Mucosa of gallbladder (tissue), 1 donor: ENCODE data around the gene PSMA1. TPM values are rescaled to one million over a fixed set of nuclear protein-coding genes. Genes with fewer than 3 reads are reported as not detected.
"Not testable (repeated sequence)": the region's sequence is repeated elsewhere in the genome, so short reads cannot be mapped to it uniquely, and the experiment has no call there.

Experiments
- DNase-seq: peaks from one replicate; pipeline ENCODE4 v3.0.0-alpha.2; 2020; ENCODE audit warnings: low spot score
- total RNA-seq: library from RNA; stranded (reverse); gene quantifications from one replicate; pipeline ENCODE4 v1.2.1, GENCODE V29; 2021
- donor health status: DM: no; HTN: no; CAD: no.

Gene PSMA1
- 106 TPM for total RNA-seq

DNA sequence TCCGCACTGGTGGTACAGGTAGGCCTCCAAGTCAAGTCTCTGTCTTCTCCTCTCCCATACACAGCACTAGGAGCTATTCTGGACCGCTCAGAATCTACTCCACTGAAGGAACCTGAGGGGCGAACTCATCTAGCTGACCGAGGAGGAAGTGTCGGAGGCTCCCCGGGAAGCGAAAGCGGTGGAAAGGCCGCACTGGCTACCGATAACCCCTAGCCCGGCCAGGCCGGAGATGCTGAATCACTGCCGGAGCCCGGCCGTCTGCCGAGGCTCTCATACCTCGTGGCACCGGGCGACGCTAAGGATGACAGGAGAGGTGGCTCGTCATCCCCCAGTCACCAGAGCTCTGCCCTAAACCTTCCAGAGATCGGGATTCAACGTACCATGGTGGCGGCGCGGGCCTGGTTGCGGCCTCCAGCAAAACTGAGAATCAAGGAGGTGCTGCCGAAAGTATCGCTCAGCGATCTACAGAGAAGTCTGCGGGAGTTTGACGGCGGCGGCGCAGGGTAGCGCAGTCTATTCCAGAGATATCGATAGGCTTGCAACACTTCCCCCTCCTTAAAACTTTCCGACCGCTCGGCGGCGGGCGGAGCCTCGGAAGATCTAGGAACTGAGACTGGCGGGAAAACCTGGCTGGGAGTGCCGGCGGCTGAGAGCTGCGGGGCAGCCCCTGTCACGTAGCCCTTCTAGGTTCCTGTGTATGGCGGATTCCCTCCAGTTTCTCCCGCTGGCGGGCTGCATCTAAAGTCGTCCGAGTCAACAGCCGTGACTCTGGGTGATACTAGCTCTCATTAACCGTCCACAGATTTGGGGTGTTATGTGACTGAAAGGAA lies at the start of gene PSMA1:
TSS of gene PSMA1 (minus strand) at position 470 of the 830 bp plus-strand sequence. CDS start at position 383, 87 bp downstream.
- DNase-seq = peak; percentile 95

DNA sequence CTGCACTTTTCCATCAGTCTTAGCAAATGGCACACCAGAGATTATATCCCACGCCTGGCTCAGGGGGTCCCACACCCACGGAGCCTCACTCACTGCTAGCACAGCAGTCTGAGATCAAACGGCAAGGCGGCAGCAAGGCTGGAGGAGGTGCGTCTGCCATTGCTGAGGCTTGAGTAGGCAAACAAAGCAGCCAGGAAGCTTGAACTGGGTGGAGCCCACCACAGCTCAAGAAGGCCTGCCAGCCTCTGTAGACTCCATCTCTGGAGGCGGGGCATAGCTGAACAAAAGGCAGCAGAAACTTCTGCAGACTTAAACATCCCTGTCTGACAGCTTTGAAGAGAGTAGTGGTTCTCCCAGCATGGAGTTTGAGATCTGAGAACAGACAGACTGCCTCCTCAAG lies 49.3 kb upstream of the PSMA1 start:
- DNase-seq = not testable (repeated sequence)

DNA sequence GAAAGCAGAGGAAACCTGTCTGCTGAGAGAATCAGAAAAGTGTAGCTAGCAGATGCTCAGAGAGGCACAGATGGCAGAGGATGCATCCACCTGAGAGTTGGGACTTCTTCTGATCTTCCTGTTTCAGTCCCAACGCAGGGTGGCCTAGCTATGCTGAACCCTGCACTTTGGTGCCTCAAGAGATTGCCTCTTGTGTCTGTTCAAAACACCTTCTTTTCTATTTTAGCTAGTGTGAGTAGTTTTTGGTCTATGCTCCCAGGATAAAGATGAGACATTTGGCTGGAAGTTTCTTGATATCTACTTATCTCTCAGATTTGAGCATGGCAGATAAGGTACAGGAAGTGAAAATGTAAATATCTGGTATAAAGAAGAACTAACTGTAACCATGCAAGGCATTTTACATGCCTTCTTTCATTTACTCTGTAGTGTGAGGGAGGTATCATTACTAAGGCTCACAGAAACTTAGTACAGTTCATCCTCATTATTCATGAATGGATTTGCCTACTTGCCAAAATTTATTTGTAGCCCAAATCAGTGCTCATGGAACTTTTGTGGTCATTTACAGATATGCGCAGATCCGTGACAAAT lies 47.0 kb upstream of the PSMA1 start:
- DNase-seq = no peak

DNA sequence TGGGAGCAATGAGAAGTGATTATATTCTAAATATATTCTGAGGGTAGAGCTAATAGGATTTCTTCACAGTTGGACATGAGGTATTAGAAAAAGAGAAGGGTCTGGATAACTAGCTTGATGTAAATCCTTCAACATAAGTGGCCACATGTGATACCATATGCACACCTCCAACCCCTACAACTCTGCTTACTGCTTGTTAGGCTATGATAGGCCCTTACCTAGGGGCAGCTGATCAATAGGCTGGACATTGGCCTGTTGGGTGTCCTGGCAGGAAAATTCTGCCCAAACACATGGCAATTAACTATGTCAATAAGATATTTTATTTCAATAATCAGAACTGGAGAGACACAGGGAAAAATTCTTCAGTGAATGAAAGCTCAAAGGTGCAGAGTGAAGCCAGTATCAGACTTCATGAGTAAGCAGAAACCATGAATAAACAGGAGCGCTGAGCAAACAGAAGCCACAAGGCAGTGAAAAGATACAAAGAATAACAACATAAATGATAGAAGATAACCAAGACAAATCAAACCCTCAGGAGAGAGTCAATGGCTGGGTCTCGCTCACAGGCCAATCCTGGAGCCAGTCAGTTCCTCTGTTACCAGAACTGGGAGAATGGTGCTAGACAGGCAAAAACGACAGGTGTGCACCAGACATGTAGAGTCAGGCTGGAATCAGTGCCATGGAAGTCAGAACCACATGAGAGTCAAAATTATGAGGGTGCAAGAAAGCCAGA lies 46.3 kb upstream of the PSMA1 start:
- no peak for DNase-seq

DNA sequence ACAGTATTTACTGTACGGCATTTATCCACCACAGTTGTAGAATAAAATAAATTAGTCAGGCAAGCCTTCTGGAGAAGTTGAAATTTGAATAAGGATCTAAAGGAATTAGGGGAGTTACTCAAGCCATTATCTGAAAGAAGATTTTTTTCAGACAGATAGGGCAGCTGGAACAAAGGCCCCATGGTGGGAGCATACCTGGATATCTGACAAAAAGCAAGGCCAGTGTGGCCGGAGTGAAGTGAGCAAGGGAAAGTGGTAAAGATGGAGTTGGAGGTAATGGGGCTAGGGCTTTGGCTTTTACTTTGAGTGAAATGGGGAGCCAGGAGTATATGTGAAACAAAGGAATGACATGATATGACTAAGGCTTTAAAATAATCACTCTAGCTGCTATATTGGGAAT lies 45.7 kb upstream of the PSMA1 start:
- DNase-seq = no peak

DNA sequence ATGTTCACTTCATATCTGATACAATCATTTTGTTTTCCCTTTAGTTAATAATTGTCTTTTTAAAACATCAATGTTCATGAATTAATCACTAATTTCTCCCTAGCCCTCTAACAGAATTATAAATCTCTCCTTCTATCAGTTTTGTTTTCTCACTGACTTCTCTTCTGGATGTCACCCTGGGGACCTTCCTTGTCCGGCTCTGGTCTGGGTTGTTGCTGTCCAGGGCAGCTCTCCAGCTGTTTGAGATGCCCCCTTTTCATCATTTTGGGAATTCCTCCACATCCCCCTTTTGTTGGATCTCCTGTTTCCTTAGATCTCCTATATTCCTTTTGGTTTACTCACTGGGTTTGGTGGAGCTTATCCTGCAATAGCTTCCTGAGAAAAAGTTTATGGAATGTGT lies 35.6 kb upstream of the PSMA1 start:
- DNase-seq = no peak

DNA sequence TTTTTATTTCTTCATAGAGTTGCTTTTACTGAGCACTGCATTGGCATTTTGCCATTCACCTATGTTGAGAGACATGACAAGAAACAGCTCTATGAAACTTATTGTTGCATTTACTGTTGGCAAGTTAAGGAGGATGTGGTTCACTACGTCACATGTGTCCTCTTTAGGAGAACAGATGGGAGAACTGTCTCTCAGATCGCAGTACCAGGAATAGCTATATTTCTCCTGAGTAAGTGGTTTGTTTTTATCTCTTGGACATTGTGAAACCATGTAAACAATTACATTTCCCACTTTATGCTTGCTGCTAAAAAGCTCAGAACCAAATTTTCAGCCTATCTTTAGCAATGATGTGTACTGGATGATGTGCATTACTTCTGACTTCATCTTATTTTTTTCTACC lies 34.8 kb upstream of the PSMA1 start:
- DNase-seq = peak; percentile 56

DNA sequence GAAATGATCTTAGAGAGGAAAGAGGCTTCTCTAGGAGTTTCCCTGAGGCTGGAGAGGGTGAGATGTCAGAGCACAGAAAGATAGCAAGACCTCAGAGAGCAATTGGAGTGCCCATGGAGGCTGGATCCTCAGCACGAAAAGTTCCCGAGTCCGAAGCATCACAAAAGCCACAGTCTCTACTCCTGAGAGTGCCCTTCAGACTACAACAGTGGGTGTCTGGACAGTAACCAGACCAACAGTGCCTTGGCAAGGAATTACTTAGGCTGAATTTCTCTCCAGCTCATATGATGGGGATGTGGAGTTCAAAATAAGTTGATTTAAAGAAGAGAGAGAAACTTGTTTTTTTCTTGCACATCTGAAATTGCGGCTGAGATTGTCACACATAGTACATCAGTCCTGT lies 31.9 kb upstream of the PSMA1 start:
- no peak for DNase-seq

DNA sequence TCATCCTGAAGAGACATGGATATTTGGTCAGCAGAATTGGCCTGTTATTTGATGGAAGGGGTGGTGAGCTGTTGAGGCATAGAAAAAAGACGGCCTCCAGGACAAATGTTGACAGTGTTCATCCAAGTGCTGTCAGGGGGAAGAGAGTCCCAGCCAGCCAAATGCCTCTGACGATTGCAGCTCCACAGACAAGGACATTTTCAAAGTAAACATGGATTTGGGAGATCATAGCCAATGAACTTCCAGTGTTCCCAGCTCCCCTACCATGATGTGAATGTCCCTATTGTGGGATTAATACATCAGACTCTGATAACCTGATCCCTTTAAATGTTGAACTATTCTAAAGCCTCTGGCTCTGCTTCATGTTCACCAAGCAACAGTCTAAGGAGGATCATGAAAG lies 31.2 kb upstream of the PSMA1 start:
- no peak for DNase-seq

DNA sequence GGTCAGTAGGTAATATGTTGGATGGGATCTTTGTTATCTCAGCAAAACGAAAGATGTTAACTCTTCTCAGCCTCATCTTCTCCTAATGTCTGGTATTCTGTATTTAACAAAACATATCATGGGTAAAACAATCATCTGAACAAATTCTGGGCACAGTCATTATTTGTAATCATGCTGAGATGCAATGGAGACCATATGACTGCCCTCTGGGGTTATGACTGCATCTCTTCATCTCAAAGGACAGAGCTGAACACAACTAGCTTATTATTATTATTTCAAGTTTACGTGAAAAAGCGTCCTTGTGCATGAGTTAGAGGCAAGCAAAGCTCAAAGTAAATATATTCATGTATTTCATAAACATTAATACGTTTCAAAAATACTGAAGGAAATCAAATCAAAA lies 29.7 kb upstream of the PSMA1 start:
- no peak for DNase-seq

DNA sequence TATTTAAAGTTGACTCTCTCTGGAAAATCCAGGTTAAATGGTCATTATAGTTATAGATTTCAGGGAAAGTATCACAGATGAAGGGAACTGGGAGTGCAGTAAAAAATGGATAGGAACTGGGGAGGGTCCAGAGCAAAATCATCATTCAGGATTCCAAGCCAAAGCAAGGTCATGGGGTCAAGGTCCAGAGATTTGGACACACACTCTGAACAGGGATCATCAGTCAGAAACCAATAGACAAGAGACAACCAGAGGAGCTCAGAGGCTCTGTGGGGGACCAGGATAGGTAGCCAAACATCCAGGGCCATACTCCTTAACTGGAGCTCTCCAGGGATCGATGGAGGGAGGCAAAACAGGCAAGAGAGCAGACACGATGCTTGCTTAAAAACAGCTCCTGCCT lies 27.3 kb upstream of the PSMA1 start:
- DNase-seq = no peak

DNA sequence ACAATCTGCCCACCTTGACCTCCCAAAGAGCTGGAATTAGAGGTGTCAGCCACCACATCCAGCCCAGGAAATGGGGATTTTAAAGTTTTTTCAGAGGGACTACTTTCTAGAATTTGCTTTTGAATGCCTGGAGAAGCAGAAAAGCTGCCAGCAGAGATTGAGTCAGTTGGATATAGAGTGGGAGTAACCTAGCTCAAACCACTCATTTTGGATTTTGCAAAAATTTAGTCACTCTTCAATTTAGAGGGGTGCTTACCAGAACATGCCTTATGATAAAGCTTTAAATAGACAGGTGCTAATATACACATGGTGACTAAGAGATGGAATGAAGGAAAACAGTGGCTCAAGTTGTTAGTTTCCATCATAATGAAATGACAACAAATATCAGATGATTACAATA lies 26.5 kb upstream of the PSMA1 start:
- DNase-seq = no peak

DNA sequence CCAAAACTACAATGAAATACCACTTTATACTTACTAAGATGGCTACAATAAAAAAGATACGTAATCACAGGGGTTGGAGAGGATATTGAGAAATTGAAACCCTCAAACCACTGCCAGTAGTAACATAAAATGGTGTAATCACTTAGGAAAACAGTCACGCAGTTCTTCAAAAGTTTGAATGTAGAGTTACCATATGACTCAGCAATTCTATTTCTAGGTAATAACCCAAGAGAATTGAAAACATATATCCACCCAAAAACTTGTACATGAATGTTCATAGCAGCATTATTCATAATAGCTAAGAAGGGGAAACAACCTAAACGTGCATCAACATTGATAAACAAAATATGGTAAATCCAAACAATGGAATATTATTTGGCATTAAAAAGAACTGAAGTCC lies 24.4 kb upstream of the PSMA1 start:
- DNase-seq = no peak

DNA sequence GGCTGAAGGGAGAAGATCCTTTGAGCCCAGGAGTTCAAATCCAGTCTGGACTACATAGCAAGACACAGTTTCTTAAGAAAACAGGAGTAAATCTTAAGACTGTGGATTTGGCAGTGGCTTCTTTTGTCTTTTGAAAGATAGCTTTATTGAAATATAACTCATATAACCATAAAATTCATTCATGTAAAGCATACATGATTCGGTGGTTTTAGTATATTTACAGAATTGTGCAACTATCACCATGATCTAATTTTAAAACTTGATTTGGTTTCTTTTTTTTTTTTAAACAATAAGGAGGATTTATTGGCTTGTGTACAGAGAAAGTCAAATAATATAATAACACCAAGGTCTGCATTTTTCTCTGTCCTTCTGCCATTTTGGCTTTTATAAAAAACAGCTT lies 23.1 kb upstream of the PSMA1 start:
- DNase-seq = no peak

DNA sequence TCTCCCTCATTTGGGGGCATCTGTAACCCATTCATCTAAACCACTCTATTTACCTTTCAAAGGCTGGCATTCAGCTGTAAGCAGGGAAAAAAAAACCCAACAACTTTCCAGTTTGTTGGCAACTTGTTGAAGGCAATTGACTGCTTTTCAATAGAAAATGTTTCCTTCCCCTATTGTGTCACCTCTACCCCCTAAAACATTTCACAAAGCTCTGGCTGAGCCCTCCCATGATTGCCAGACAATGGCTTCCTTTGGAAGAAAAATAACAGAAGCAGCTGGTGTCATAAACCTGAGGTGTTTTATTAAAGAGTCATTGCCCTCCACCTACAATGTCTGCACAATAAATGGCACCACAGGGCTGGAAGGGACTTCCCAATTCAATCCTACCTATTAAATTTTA lies 22.1 kb upstream of the PSMA1 start:
- no peak for DNase-seq

DNA sequence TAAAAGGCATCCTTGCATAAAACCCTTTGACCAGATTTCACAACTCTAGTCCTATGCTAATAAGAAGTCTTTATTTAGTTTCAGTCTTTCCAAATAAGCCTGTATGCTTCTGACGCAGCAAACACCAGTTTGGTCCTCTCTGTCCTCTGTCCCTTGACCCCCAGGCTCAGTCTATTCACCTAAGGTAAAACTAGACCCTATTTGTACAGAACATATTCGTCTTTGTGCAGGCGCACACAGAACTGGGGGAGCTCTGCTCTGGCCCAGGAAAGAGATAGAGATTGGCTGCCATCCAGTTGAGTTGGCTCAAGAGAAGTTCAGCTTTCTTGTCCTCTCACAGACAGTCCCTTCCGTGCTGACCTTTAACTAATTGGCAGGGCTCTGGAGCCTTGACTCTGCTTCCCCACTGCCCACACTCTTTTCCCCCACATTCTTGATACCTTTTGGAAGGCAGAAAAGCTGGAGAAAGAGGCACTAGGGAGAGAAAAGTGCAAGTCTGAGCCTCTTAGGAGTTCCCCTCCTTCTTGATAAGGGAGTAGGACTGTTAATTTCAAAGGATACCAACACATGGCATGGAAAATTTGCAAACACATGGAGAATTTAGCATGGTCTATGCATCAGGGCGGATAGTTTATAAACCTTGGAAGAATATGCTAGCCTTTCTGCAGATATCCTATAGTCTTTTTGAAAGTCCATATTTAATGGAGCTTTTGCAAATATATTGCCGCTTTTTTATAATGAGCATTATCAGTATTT lies 21.2 kb upstream of the PSMA1 start:
- DNase-seq = no peak

DNA sequence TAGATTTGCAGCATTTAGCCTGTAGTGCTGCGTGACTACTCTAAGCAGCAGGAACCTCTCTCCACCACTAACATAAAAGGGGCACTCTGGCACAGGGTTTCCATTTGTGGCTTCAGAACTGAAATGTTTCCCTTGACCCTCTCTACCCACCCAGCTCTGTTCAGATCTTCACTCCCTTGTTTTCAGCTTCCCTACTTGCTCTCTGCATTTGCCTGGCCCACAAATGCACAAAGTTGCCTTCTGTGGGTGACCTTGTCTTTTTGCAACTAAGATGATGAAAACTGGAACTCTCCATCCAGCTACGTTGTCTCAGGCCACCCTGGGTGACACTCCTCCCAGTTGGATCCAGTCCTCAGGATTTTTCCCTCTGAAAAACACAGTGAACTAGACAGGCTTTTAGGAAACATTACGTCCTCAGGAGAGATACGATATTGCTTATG lies 19.8 kb upstream of the PSMA1 start:
- DNase-seq = no peak

DNA sequence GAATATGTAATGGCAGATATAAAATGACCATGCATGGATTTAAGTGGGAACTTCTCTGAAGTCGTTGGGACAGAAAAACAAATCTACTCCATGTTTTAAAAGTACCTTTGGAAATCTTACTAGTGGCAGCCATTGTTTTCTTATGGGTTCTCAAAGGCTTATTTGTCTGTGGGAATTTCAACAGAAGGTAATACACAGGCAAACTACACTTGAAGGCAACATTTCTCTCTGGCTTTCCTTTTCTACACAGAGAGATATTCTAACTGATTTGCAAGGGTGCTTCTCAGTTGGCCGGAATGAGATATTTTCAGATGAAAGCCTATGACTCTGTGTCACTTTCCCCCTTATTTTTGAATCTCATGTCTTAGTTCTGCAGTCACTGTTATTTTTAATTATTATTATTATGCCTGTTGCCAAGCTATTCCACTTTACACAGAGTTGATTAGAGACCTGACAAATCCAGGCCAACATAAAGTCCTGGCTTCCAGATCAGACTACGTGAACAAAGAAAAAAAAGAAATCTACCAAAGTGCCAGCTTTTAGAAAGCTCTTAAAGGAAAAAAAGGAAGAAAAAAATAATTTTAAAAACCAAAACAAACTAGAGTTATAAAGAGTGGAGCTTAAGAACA lies 18.9 kb upstream of the PSMA1 start:
- DNase-seq = no peak

DNA sequence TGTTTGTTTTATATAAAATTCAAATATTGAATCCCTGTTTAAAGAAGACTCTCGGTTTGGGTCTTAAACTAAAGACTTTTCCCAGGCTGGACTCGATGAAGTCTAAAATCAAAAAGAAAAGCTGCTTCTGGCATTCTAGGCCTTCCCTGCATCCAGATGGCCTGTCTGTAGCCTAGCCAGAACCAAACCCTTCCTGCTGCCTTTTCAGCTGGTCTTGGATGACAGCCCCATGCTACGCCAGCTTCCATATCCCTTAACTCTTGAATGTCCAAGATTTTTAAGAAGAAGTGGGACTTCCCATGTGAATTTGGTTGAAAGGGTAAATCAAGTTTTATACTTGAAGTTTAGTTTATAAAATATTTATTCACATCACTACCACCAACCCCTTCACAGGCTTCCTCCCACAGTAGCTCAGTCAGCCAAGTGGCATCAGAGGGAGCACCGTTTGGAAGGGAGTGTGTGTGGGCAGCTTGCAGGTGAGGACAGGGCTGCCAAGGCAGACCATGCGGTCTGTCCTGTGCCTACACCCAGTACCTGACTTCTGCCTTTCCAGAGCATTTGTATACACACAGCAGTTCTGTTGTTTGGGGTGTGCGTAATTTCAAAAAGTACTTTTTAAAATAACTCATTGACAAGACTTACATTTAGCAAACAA lies 18.2 kb upstream of the PSMA1 start:
- no peak for DNase-seq

DNA sequence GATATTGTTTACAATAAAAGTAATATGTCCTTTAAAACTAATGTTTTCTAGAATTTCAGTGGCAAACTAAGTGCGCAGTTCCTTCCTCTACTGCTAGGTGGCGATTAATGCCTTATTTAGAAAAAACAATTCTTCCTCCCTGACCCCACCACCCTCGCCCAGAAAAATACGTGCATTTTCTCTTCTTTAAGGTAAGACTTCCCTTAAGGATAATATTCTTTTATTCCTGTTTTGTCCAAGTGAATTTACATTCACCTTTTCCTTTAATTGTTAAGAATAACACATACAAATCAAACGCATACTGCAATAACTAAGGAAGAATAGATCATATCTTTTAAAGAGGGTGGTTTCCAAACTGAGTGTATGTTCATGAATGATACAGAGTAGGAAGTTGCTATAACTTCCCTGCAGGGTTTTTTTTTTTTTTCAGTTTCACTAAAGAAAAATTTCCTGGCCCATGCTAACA lies 17.0 kb upstream of the PSMA1 start:
- no peak for DNase-seq

DNA sequence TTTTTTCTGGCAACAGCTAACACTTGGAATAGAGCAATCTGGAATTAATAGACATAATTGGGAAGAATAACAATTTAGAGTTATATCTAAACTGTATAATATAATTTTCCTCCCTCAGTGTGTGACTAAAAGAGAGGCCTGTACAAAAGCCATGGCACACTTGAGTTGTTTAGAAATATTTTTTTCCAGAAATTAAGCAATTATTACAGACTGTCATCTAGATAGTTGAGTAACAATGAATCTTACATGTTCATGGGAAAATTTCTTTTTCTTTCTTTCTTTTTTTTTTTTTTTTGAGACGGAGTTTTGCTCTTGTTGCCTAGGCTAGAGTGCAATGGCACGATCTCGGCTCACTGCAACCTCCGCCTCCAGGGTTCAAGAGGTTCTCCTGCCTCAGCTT lies 15.0 kb upstream of the PSMA1 start:
- DNase-seq = not testable (repeated sequence)
